ENCODE data around the gene NEK2. TPM values are rescaled to one million over a fixed set of nuclear protein-coding genes. Genes with fewer than 3 reads are reported as not detected.

Gene NEK2
- total RNA-seq, 1 experiment from 2014 or later = 47.5 TPM

DNA sequence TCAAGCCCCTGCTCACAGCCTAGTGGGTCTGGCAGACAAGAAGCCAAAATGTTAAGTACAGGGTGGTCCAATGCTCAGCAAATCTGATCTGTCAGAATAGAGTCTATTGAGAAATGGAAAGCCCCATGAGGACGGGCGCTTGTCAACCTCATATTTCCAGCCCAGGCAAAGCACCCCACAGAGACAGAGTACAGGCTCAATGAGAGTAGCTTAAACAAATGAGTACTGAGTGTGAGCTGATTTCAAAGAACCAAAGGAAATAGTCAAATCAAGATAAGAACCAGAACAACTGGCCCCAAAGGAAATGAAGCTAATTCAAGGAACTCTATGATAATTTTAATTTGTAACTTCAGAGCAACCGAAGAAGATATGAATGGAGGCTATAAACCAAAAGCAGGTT lies 51.9 kb downstream of the NEK2 start:
- Histone ChIP-seq H3K4me3 (ENCODE audit: low read length) (no peak overlapping the region), H3F3A (ENCODE audit: low read length, unreplicated experiment) (no peaks in the 10 kb centered on the region), H3K9me2 (replicated peaks; ENCODE audit: low read length) (no peaks in the 10 kb centered on the region), H3K27me3 (ENCODE audit: low read length) (no peaks in the 10 kb centered on the region), H3K4me2 (ENCODE audit: low read length) (no peak overlapping the region), H3K9ac (ENCODE audit: low read length) (no peak overlapping the region), H3K9me3 (ENCODE audit: low read length) (no peaks in the 10 kb centered on the region), H3K36me3 (ENCODE audit: low read depth, low read length) (no peaks in the 10 kb centered on the region), H3K79me2 (ENCODE audit: low read length) (no peaks in the 10 kb centered on the region), H2AFZ (ENCODE audit: low read length) (no peak overlapping the region), H3K27ac (ENCODE audit: low read length) (no peak overlapping the region), H3K4me1 (ENCODE audit: insufficient read depth, low read length) (no peaks in the 10 kb centered on the region), H4K20me1 (ENCODE audit: low read length) (no peaks in the 10 kb centered on the region)
- POLR2A ChIA-PET (ENCODE audit: unreplicated experiment) = no interaction called here
- no TSS peak for BruUV-seq (replicated peaks)
- TF ChIP-seq EZH2phosphoT487 (IDR thresholded peaks at IDR 0.05; ENCODE audit: borderline replicate concordance, low read length) (no peak), EZH2 (IDR thresholded peaks at IDR 0.05; ENCODE audit: low read length, unreplicated experiment) (no peak)
- TF ChIP-seq, protein P1, sequence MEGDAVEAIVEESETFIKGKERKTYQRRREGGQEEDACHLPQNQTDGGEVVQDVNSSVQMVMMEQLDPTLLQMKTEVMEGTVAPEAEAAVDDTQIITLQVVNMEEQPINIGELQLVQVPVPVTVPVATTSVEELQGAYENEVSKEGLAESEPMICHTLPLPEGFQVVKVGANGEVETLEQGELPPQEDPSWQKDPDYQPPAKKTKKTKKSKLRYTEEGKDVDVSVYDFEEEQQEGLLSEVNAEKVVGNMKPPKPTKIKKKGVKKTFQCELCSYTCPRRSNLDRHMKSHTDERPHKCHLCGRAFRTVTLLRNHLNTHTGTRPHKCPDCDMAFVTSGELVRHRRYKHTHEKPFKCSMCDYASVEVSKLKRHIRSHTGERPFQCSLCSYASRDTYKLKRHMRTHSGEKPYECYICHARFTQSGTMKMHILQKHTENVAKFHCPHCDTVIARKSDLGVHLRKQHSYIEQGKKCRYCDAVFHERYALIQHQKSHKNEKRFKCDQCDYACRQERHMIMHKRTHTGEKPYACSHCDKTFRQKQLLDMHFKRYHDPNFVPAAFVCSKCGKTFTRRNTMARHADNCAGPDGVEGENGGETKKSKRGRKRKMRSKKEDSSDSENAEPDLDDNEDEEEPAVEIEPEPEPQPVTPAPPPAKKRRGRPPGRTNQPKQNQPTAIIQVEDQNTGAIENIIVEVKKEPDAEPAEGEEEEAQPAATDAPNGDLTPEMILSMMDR (conservative IDR thresholded peaks at IDR 0.05; ENCODE audit: low read depth, low read length) = no peak
- CTCF ChIA-PET = no interaction called here
- ATAC-seq = no peak
- intact Hi-C loops (cut with micrococcal nuclease) = no loop called here
- no peak for DNase-seq

GRCh38 chr1:211621447-211622198 lies 53.8 kb downstream of the NEK2 start:
- TF ChIP-seq EZH2 (IDR thresholded peaks at IDR 0.05; ENCODE audit: low read length, unreplicated experiment) (no peak), EZH2phosphoT487 (IDR thresholded peaks at IDR 0.05; ENCODE audit: borderline replicate concordance, low read length) (no peak)
- TF ChIP-seq, protein P1 (conservative IDR thresholded peaks at IDR 0.05; ENCODE audit: low read depth, low read length) = no peak
- Histone ChIP-seq H3K9me2 (replicated peaks; ENCODE audit: low read length) (no peaks in the 10 kb centered on the region), H3K36me3 (ENCODE audit: low read depth, low read length) (no peaks in the 10 kb centered on the region), H3F3A (ENCODE audit: low read length, unreplicated experiment) (no peaks in the 10 kb centered on the region), H3K4me1 (ENCODE audit: insufficient read depth, low read length) (no peaks in the 10 kb centered on the region), H3K4me2 (ENCODE audit: low read length) (no peak overlapping the region), H3K27me3 (ENCODE audit: low read length) (no peaks in the 10 kb centered on the region), H3K4me3 (ENCODE audit: low read length) (no peak overlapping the region), H2AFZ (ENCODE audit: low read length) (no peak overlapping the region), H3K9ac (ENCODE audit: low read length) (no peak overlapping the region), H3K27ac (ENCODE audit: low read length) (no peak overlapping the region), H3K79me2 (ENCODE audit: low read length) (no peaks in the 10 kb centered on the region), H3K9me3 (ENCODE audit: low read length) (no peaks in the 10 kb centered on the region), H4K20me1 (ENCODE audit: low read length) (no peaks in the 10 kb centered on the region)
- ATAC-seq (no peak), DNase-seq (no peak)
- POLR2A ChIA-PET (ENCODE audit: unreplicated experiment) = no interaction called here
- no TSS peak for BruUV-seq (replicated peaks)
- intact Hi-C loops (cut with micrococcal nuclease) = no loop called here
- CTCF ChIA-PET = no interaction called here

GRCh38 chr1:211620097-211620496 lies 55.3 kb downstream of the NEK2 start:
- H3K27me3 ChIP-seq (ENCODE audit: low read length) = no peaks in the 10 kb centered on the region
- H3K4me2 ChIP-seq (ENCODE audit: low read length) = no peak overlapping the region
- H3K9ac ChIP-seq (ENCODE audit: low read length) = no peak overlapping the region
- TF ChIP-seq EZH2 (IDR thresholded peaks at IDR 0.05; ENCODE audit: low read length, unreplicated experiment) (no peak), EZH2phosphoT487 (IDR thresholded peaks at IDR 0.05; ENCODE audit: borderline replicate concordance, low read length) (no peak)
- TF ChIP-seq, protein P1 (conservative IDR thresholded peaks at IDR 0.05; ENCODE audit: low read depth, low read length) = no peak
- no peak overlapping the region for H3K4me3 ChIP-seq (ENCODE audit: low read length)
- no peak overlapping the region for H3K27ac ChIP-seq (ENCODE audit: low read length)
- H2AFZ ChIP-seq (ENCODE audit: low read length) = no peak overlapping the region
- H3K79me2 ChIP-seq (ENCODE audit: low read length) = no peaks in the 10 kb centered on the region
- intact Hi-C loops (cut with micrococcal nuclease) = no loop called here
- H3K36me3 ChIP-seq (ENCODE audit: low read depth, low read length) = no peaks in the 10 kb centered on the region
- H4K20me1 ChIP-seq (ENCODE audit: low read length) = no peaks in the 10 kb centered on the region
- H3K9me3 ChIP-seq (ENCODE audit: low read length) = no peaks in the 10 kb centered on the region
- ChIA-PET CTCF (no interaction called here), POLR2A (ENCODE audit: unreplicated experiment) (no interaction called here)
- H3F3A ChIP-seq (ENCODE audit: low read length, unreplicated experiment) = no peaks in the 10 kb centered on the region
- H3K4me1 ChIP-seq (ENCODE audit: insufficient read depth, low read length) = no peaks in the 10 kb centered on the region
- no peak for ATAC-seq
- H3K9me2 ChIP-seq (replicated peaks; ENCODE audit: low read length) = no peaks in the 10 kb centered on the region
- BruUV-seq (replicated peaks) = no TSS peak
- no peak for DNase-seq

Measured in PC-3 (cell line).